GM23338 (cell line): ENCODE data around the gene ADGRV1. TPM values are rescaled to one million over a fixed set of nuclear protein-coding genes. Genes with fewer than 3 reads are reported as not detected.

Experiments
- ATAC-seq: fragments of 200-7000 bp; cut with Tn5 transposase; 3 replicates; pipeline ENCODE4 v1.9.1; 2020
- DNase-seq: peaks from one replicate; pipeline ENCODE4 v3.0.0-alpha.2; 2015; ENCODE audit warnings: low spot score
- H2AFZ ChIP-seq: fragments of 200-600 bp; sonication (generic); 2 replicates; pipeline ENCODE4 v1.8.0; 2016; ENCODE audit warnings: antibody characterized with exemption, mild to moderate bottlenecking, moderate library complexity
- H3F3A ChIP-seq: fragments of 200-600 bp; sonication (generic); replicated peaks from 2 replicates; pipeline ENCODE4 v1.8.0; 2017; ENCODE audit warnings: antibody characterized with exemption, mixed run types, low read depth
- H3K27ac ChIP-seq: fragments of 200-600 bp; sonication (generic); 2 replicates; pipeline ENCODE4 v1.6.1; 2016; ENCODE audit warnings: low read depth
- H3K27me3 ChIP-seq: fragments of 200-600 bp; sonication (generic); 2 replicates; pipeline ENCODE4 v1.8.0; 2016; ENCODE audit warnings: mild to moderate bottlenecking, mixed run types, moderate library complexity; ENCODE audit not compliant: insufficient read depth
- H3K36me3 ChIP-seq: fragments of 200-600 bp; sonication (generic); 2 replicates; pipeline ENCODE4 v1.8.0; 2016; ENCODE audit warnings: mild to moderate bottlenecking; ENCODE audit not compliant: insufficient read depth
- H3K4me1 ChIP-seq: fragments of 200-600 bp; sonication (generic); 2 replicates; pipeline ENCODE4 v1.8.0; 2016; ENCODE audit warnings: mild to moderate bottlenecking, moderate library complexity; ENCODE audit not compliant: insufficient read depth
- H3K4me2 ChIP-seq: fragments of 200-600 bp; sonication (generic); 2 replicates; pipeline ENCODE4 v1.7.1; 2017; ENCODE audit warnings: mixed run types
- H3K4me3 ChIP-seq: fragments of 200-600 bp; sonication (generic); 2 replicates; pipeline ENCODE4 v1.6.1; 2016; ENCODE audit warnings: mixed run types
- H3K79me2 ChIP-seq: fragments of 200-600 bp; sonication (generic); replicated peaks from 2 replicates; pipeline ENCODE4 v1.8.0; 2017; ENCODE audit warnings: mild to moderate bottlenecking; ENCODE audit not compliant: insufficient read depth
- H3K9me2 ChIP-seq: fragments of 200-600 bp; sonication (generic); 2 replicates; pipeline ENCODE4 v1.8.0; 2017; ENCODE audit not compliant: insufficient read depth
- H4K20me1 ChIP-seq: fragments of 200-600 bp; sonication (generic); replicated peaks from 2 replicates; pipeline ENCODE4 v1.8.0; 2017; ENCODE audit warnings: mild to moderate bottlenecking; ENCODE audit not compliant: insufficient read depth
- H3K27ac Mint-ChIP-seq: 2 replicates; pipeline ENCODE4 v1.8.0; 2020; ENCODE audit warnings: inconsistent platforms, mild to moderate bottlenecking, moderate library complexity, mixed read lengths
- H3K27me3 Mint-ChIP-seq: 3 replicates; pipeline ENCODE4 v1.8.0; 2022; ENCODE audit warnings: low read depth, mild to moderate bottlenecking, moderate library complexity, mixed read lengths, inconsistent platforms; ENCODE audit not compliant: insufficient read depth, poor library complexity
- H3K36me3 Mint-ChIP-seq: 3 replicates; pipeline ENCODE4 v1.8.0; 2021; ENCODE audit warnings: low read depth, mild to moderate bottlenecking, inconsistent platforms, moderate library complexity, mixed read lengths
- H3K4me1 Mint-ChIP-seq: 3 replicates; pipeline ENCODE4 v1.8.0; 2020; ENCODE audit warnings: mild to moderate bottlenecking, inconsistent platforms, mixed read lengths
- H3K4me3 Mint-ChIP-seq: 3 replicates; pipeline ENCODE4 v1.8.0; 2021; ENCODE audit warnings: moderate library complexity, mild to moderate bottlenecking, inconsistent platforms, mixed read lengths
- H3K9me3 Mint-ChIP-seq: 3 replicates; pipeline ENCODE4 v1.8.0; 2020; ENCODE audit warnings: moderate library complexity, mild to moderate bottlenecking, inconsistent platforms, mixed read lengths
- CREB1 ChIP-seq: fragments of 250-450 bp; sonication (Bioruptor Pico); IDR thresholded peaks from 2 replicates; pipeline ENCODE4 v1.5.0; 2020; ENCODE audit warnings: low read depth, mild to moderate bottlenecking, moderate library complexity
- CTCF ChIP-seq, 2 experiments: fragments of 200-600 bp in 1 of 2; sonication (generic) in 1 of 2; conservative IDR thresholded peaks; 2 replicates each; pipeline versions ENCODE4 v1.5.1 to v1.6.1; 2016 to 2017; ENCODE audit warnings: antibody characterized with exemption in 2 of 2, low read depth in 2 of 2, mild to moderate bottlenecking in 2 of 2, moderate library complexity in 1 of 2
- EZH2 ChIP-seq: fragments of 200-600 bp; sonication (generic); IDR thresholded peaks from one replicate; pipeline ENCODE4 v1.8.0; 2017; ENCODE audit warnings: antibody characterized with exemption, mild to moderate bottlenecking, low read depth; ENCODE audit not compliant: unreplicated experiment
- EZH2phosphoT487 ChIP-seq: fragments of 200-600 bp; sonication (generic); IDR thresholded peaks from one replicate; pipeline ENCODE4 v1.8.1; 2018; ENCODE audit warnings: antibody characterized with exemption; ENCODE audit not compliant: unreplicated experiment
- JUNB ChIP-seq: IDR thresholded peaks from one replicate; pipeline ENCODE4 v1.6.1; 2016; ENCODE audit warnings: antibody characterized with exemption; ENCODE audit not compliant: unreplicated experiment
- NANOG ChIP-seq: IDR thresholded peaks from 2 replicates; pipeline ENCODE4 v1.6.1; 2016; ENCODE audit warnings: antibody characterized with exemption, borderline replicate concordance
- POLR2AphosphoS5 ChIP-seq: IDR thresholded peaks from 2 replicates; pipeline ENCODE4 v1.6.1; 2016; ENCODE audit warnings: antibody characterized with exemption, low read depth
- STAT1 ChIP-seq: IDR thresholded peaks from one replicate; pipeline ENCODE4 v1.6.1; 2016; ENCODE audit warnings: antibody characterized with exemption; ENCODE audit not compliant: unreplicated experiment
- ZNF114 ChIP-seq: fragments of 250-450 bp; sonication (Bioruptor Pico); IDR thresholded peaks from 2 replicates; pipeline ENCODE4 v1.5.0; 2020; ENCODE audit warnings: mild to moderate bottlenecking, moderate library complexity
- ZNF331 ChIP-seq: fragments of 250-450 bp; sonication (Bioruptor Pico); IDR thresholded peaks from 2 replicates; pipeline ENCODE4 v1.5.0; 2020; ENCODE audit warnings: low read depth, mild to moderate bottlenecking, moderate library complexity
- ZNF462 ChIP-seq: fragments of 250-450 bp; sonication (Bioruptor Pico); IDR thresholded peaks from 2 replicates; pipeline ENCODE4 v1.5.0; 2020; ENCODE audit warnings: mild to moderate bottlenecking, moderate library complexity
- polyA plus RNA-seq: library from polyadenylated mRNA; unstranded; fragments of >200 nt; fragmentation: Nextera tagmentation; extraction: Ambion mirVana; gene quantifications from 2 replicates; pipeline ENCODE4 v1.2.1, GENCODE V29; 2016
- total RNA-seq: library from RNA; depleted of rRNA; stranded (reverse); fragments of >200 nt; shearing (Covaris generic); gene quantifications from 2 replicates; pipeline ENCODE4 v1.2.3, GENCODE V29; 2014
- TF ChIP-seq, protein P1 (sequence below): IDR thresholded peaks from 2 replicates; pipeline ENCODE4 v1.6.1; 2016; ENCODE audit warnings: antibody characterized with exemption
- TF ChIP-seq, protein P2 (sequence below): IDR thresholded peaks from one replicate; pipeline ENCODE4 v1.6.1; 2018; ENCODE audit warnings: antibody characterized with exemption; ENCODE audit not compliant: unreplicated experiment

The ADGRV1 gene
- total and polyA plus RNA-seq, 2 experiments from 2014 or later: 46.1 to 149 TPM

GRCh38 chr5:90948969-90949368 is 390.4 kb downstream of the ADGRV1 start:
- H3K27me3 Mint-ChIP-seq: no peaks in the 10 kb centered on the region
- Histone ChIP-seq H3K79me2 (no peaks in the 10 kb centered on the region), H3K9me2 (no peaks in the 10 kb centered on the region), H4K20me1 (no peaks in the 10 kb centered on the region), H3K4me2 (no peak overlapping the region), H3F3A (no peaks in the 10 kb centered on the region), H3K27ac (no peak overlapping the region), H3K27me3 (no peaks in the 10 kb centered on the region), H2AFZ (no peak overlapping the region), H3K36me3 (no peaks in the 10 kb centered on the region), H3K4me1 (no peaks in the 10 kb centered on the region), H3K4me3 (no peak overlapping the region)
- H3K36me3 Mint-ChIP-seq: peaks cover 9% of the 10 kb centered on the region
- no peak overlapping the region for H3K4me3 Mint-ChIP-seq
- no peaks in the 10 kb centered on the region for H3K4me1 Mint-ChIP-seq
- TF ChIP-seq, protein P1, sequence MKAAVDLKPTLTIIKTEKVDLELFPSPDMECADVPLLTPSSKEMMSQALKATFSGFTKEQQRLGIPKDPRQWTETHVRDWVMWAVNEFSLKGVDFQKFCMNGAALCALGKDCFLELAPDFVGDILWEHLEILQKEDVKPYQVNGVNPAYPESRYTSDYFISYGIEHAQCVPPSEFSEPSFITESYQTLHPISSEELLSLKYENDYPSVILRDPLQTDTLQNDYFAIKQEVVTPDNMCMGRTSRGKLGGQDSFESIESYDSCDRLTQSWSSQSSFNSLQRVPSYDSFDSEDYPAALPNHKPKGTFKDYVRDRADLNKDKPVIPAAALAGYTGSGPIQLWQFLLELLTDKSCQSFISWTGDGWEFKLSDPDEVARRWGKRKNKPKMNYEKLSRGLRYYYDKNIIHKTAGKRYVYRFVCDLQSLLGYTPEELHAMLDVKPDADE: no peak
- TF ChIP-seq, protein P2, sequence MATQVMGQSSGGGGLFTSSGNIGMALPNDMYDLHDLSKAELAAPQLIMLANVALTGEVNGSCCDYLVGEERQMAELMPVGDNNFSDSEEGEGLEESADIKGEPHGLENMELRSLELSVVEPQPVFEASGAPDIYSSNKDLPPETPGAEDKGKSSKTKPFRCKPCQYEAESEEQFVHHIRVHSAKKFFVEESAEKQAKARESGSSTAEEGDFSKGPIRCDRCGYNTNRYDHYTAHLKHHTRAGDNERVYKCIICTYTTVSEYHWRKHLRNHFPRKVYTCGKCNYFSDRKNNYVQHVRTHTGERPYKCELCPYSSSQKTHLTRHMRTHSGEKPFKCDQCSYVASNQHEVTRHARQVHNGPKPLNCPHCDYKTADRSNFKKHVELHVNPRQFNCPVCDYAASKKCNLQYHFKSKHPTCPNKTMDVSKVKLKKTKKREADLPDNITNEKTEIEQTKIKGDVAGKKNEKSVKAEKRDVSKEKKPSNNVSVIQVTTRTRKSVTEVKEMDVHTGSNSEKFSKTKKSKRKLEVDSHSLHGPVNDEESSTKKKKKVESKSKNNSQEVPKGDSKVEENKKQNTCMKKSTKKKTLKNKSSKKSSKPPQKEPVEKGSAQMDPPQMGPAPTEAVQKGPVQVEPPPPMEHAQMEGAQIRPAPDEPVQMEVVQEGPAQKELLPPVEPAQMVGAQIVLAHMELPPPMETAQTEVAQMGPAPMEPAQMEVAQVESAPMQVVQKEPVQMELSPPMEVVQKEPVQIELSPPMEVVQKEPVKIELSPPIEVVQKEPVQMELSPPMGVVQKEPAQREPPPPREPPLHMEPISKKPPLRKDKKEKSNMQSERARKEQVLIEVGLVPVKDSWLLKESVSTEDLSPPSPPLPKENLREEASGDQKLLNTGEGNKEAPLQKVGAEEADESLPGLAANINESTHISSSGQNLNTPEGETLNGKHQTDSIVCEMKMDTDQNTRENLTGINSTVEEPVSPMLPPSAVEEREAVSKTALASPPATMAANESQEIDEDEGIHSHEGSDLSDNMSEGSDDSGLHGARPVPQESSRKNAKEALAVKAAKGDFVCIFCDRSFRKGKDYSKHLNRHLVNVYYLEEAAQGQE: no peak
- TF ChIP-seq EZH2phosphoT487 (no peak), STAT1 (no peak), ZNF114 (CRISPR knock-in tag) (no peak), CTCF (conservative IDR thresholded peaks at IDR 0.05; ENCODE audit: low read depth in 2 of 2) (no peak), CREB1 (no peak), ZNF462 (CRISPR knock-in tag) (no peak), POLR2AphosphoS5 (no peak), EZH2 (no peak), JUNB (no peak), ZNF331 (CRISPR knock-in tag) (no peak), NANOG (no peak)
- DNase-seq (no peak), ATAC-seq (no peak)
- no peaks in the 10 kb centered on the region for H3K9me3 Mint-ChIP-seq
- no peak overlapping the region for H3K27ac Mint-ChIP-seq
